ENCODE measurements around the gene MGAT4A.
A peak's percentile ranks its signal among the peaks of the same experiment; 100 is the strongest.
"Not testable (repeated sequence)": the region's sequence is repeated elsewhere in the genome, so short reads cannot be mapped to it uniquely, and the experiment has no call there.

Gene MGAT4A

DNA sequence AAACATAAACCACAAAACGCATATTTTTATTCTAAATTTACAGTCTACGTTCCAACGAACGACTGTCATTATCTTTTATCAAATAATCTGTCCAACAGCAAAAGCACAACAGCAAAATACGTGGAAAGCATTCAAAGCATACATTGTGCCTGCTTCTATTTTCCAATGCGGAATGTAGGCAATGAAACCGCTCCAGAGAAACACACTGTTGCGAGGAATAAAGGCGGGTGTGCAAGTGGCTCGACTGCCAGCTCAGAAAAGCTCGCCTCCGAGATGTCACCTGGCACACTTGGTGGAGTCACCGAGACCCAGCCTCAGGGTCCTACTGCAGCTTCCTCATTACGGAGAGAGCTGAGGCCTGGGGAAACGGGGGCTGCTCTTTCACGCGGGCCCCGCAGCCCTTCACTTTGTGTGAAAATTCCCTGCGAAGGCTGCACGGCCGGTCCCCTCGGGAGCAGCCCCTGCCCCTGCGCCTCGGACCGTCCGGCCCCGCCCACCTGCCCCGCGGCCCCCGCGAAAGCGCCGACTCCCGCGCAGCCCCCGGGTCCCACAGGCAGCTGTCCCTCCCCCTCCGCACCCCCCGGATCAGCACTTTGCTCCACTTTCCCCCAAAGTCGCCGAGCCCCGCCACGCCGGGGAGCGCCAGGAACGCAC lies 752 bp downstream of the MGAT4A start:
- peak; percentile 21 for DNase-seq (ENCODE audit: low read depth)

DNA sequence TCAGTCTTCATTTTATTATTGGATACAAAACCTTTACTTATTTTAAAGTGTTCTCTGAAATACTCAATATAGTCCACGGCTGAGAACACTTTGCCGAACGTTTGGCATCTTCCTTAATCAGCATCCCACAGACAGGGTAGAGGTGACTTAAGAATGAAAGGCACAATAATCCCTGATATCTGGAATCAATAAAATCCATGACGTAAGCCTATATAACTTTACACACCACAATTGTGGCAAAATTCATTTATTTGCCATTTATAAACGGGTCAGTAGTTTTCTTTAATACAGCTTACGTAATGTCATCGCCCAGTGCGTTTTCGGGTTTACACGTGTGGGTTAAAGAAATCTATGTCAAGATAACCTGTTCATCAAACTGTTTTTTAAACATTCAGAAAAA lies 1.3 kb downstream of the MGAT4A start:
- no peak for DNase-seq (ENCODE audit: low read depth)

DNA sequence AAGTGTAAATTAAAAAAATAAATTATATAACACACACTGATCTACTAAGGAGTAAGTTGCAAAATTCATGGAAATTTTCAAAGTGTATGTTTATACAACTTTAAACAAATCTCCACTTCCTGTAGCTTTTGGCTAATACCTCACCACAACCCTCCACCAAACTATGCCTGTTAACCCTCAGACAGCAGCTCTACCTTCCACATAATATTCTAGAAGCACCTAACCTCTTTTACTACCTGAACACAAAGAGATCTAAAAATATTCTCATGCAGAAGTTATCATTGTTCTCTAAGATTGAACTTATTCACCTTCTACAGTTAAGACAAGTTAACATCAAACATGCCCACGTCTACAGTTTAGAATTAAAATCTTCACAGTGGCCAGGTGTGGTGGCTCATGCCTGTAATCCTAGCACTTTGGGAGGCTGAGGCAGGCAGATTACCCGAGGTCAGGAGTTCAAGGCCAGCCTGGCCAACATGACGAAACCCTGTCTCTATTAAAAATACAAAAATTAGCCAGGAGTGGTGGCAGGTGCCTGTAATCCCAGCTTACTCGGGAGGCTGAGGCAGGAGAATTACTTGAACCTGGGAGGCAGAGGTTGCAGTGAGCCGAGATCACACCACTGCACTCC lies 2.7 kb downstream of the MGAT4A start:
- DNase-seq (ENCODE audit: low read depth), result not testable (repeated sequence)

DNA sequence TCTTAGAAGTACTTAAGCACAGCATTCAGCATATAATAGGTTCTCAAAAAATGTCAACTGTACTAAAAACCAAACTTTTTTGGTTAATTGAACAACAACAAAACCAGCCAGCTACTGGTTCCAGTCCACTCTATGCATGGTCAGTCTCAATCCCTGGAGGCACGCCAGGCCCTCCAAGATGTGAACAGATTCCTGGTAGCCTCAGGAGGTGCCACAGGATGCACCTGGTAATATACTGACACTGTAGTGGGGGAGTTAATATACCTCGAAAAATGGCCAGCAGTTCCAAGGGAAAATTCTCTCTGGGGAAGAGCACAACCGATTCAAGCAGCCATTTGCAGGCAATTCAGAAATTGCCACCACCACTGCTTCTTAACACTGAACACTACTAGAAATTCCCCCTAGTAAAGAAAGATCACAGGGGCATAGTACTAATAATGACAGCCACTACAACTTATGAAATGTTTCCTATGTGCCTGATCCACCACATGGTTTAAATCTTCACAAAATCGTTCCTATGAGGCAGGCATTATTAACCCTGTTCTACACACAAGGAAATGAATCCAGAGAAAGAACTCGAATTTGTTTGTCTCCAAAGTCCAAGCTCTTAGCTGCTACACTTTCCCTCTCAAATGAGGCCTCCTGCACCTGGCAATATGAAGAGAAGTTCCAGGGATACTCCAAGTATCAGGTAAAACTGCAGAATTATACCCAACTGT lies 3.4 kb downstream of the MGAT4A start:
- DNase-seq (ENCODE audit: low read depth), result no peak

DNA sequence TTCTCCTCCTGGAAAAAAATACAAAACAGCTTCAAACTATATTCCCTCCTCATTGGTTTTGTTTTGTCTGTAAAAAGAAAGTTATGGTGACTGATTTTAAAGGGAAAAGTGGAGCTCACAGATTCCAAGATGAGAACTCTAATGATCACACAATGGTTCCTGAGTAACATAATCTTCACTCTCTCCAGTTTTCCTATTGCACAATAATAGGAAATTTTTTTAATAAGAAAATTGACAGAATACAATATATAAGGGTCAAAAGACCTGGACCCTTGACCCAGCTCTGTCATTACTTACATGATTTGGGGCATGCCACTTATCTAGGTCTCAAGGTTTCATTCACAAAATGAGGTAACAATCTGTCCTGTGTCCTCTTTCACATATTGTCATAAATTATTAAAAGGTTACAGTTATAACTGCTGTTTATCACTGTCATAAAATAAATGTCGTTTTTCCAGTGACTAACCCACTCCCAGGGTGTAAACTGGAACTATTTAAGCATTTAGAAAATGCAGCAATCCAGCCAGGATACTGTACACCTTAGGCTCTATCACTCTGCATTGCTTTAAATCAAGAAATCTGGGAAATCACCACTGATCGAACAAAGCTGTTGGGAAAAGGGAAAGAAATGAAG lies 4.1 kb downstream of the MGAT4A start:
- DNase-seq (ENCODE audit: low read depth), result no peak

DNA sequence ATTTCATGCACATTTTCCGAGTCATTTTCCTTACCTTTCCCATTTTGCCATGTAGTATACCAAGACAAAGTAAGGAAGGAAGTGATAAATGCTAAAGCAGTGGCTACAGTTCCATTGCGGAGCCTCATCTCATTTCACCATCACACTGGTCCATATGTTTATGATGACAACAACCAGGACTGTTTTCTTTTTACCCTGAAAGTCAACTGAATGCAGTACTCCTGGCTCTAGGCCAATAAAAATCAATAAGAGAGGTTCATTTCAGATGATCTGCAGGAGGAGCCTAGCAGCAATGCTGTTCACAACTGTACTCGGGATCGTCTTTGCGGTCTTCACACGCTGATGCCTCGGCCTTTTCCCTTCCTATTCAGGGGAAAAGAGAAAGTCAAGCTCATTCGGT lies 4.7 kb downstream of the MGAT4A start:
- no peak for DNase-seq (ENCODE audit: low read depth)

DNA sequence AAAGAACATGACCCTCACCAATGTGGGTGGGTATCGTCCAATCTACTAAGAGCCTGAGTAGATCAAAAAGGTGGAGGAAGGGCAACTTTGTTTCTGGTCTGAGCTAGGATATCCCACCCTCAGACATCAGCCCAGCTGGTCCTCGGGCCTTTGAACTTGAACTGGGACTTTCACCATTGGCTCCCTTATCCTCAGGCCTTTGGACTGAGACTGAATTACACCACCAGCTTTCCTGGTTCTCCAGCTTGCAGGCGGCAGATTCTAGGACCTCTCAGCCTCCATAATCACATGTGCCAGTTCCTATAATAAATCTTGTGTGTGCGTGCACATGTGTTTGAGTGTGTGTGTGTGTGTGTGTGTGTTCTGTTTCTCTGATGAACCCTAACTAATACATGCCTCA lies 10.6 kb downstream of the MGAT4A start:
- no peak for DNase-seq (ENCODE audit: low read depth)

DNA sequence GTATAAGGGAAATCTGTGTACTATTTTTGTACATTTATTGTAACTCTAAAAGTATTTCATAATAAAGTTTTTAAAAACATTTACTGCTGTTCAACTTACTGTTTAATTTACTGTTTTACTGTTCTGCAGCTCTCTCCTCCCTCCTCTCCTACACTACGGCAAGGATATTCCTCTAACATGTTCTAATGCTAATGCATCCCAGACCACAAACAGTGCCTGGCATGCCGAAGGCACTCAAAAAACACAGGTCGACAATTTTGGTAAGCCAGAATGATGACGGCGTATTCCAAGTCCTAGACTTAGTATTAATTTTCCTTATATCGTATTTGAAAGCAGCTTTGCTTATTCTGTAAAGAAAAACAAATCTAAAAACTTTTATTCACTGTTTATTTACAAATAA lies 13.3 kb downstream of the MGAT4A start:
- no peak for DNase-seq (ENCODE audit: low read depth)

DNA sequence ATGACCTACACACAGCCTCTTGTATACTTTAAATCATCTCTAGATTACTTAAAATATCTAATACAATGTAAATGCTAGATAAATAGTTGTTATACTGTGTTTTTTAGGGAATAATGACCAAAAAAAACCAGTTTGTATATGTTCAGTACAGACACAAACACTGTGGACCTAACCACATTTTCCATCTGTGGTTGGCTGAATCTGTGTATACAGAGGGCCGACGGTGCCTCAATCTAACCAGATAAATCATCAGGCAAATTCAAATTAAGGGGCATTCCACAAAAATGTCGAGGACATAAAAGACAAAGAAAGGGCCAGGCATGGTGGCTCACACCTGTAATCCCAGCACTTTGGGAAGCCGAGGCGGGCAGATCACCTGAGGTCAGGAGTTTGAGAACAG lies 14.1 kb downstream of the MGAT4A start:
- no peak for DNase-seq (ENCODE audit: low read depth)

DNA sequence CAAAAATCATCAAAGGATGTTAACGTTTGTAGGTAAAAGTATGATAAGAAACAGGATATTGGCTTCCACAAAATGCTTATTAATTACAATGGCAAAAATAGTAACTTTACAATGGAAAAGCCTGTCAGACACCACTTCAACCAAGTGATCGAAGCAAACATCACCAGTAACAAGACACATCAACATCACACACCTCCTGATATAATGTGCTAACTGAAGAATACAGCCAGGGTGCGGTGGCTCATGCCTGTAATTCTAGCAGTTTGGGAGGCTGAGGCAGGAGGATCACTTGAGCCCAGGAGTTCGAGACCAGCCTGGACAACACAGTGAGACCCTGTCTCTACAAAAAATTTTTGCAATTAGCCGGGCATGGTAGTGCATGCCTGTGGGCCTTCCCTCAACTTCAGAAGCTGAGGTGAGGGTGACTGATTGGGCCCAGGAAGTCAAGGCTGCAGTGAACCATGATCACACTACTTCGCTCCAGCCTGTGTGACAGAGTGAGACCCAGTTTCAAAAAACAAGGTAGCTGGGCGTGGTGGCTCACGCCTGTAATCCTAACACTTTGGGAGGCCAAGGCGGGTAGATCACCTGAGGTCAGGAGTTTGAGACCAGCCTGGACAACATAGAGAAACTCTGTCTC lies 15.0 kb downstream of the MGAT4A start:
- no peak for DNase-seq (ENCODE audit: low read depth)

DNA sequence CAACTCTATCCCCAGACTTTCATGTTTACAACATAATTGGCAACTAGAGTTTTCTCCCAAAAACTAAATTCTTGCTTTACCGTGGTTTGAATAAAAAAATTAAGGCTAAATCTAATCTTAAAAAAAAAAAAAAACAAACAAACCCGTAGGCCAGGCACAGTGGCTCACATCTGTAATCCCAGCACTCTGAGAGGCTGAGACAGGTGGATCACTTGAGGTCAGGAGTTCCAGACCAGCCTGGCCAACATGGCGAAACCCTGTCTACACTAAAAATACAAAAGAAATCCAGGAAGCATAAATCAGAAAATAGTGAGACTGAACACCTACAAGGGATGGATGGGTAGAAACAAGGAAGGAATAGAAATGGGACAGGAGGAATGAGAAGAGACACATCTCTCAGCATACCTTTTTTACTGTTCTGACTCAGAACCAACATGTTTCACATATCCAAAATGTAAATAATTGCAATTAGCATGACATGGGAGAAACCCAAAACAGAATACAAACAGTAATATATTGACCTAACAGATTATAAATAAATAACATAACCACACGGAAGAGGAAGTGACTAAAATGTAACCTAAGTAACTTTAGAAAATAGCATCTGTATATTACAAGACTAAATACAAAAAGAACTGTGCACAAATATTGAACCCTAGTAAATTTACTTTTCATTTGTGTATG lies 17.5 kb downstream of the MGAT4A start:
- no peak for DNase-seq (ENCODE audit: low read depth)

DNA sequence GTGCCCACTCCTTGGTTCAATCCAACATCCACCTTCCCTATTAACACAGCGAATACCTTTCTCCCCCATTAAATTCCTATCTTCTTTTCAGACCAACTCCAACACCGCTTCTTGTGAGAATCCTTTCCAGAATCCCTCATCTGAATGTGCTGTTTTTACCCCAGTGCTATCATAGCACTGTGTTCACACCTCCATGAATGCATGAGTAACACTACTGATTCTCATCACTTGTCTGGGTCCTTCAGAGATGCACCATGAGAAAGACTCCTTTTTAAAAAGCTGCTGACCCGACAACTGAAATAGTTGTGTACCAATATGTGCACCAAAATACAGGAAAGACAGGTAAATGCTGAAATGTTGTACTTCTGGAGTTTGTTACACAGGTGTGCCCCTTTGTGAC lies 18.8 kb downstream of the MGAT4A start:
- DNase-seq (ENCODE audit: low read depth), result no peak

DNA sequence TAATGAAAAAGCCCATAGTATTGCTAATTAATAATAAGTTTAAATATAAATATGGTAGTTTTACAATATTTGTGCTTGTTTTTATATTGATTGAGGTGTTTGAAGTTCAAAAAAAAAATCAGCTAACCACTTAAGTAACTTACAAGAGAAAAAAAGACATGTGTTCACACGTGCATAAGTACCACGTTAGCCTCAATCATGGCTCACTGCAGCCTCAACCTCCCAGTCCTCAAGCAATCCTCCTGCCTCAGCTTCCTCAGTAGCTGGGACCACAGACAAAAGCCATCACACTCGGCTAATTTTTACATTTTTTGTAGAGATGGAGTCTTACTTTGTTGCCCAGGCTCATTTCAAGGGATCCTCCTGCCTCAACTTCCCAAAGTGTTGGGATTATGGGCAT lies 19.4 kb downstream of the MGAT4A start:
- no peak for DNase-seq (ENCODE audit: low read depth)

DNA sequence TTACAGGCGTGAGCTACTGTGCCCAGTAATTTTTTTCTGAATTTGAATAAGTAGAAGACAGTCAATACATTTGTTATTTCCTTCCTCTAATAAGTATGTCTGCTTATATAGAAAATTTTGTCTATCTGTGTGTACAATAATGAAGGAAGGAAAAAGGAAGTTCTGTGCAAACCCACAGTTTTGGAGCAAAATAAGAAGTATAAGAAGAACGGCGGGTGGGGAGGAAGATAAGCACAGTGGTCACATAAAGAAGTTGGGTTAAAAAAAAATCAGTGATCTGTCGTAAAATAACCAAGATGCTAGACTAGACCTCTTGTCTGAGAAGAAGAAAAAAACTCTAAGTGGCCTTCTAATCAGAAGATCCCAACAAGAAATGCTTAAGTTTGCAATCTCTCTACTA lies 20.2 kb downstream of the MGAT4A start:
- DNase-seq (ENCODE audit: low read depth), result no peak

DNA sequence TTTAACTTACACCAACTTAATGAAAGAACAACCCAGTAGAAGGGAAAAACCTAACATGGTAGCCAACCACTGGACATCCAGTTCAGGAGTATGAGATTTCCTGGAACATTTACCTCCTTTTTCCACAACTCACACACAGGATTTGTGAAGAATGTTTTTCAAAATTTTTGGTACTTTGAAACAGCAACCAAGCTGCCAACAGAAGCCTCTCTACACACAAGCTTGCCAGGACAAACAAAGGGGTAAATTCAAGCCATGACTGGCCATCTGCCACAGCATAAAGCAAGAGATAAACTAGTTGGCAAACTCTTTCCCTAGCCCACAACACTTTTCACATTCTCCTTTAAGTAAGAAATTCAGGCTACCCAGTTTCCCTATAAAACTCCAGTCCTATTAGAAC lies 21.4 kb downstream of the MGAT4A start:
- no peak for DNase-seq (ENCODE audit: low read depth)

DNA sequence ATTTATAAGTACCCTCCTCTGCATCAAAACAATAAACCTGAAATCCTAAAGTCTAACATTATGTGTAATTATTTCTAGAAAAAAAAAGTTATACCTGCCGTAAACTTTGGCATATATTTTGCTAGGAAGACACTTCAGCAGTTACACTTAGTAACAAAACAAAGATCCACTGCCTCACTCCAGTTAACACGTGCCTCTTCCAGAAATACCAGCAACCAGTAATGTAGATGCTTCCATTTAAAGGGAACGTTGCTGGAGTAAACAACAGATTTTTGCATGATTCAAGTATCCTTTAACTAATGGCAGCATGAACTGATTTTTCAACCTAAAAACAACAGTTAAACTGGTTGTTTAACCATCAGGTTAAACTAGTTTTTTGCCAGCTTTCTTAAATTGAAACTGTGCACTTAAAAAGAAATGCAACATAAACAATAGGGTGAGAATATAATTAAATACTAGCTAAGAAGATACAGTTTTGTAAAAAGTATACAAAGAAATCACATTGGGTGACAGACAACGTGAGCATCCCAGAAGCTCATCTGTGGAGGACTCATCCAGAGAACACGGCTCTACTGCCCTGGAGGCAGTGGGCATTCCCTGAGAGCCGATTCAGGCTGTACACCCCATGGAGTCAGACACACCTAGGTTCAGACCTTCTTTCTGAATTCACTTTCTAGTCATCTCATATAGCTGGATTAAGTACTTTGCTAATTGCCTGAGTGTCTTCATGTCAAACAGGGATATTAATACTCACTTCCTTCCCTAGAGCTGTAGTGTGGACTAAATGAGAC lies 22.3 kb downstream of the MGAT4A start:
- no peak for DNase-seq (ENCODE audit: low read depth)

DNA sequence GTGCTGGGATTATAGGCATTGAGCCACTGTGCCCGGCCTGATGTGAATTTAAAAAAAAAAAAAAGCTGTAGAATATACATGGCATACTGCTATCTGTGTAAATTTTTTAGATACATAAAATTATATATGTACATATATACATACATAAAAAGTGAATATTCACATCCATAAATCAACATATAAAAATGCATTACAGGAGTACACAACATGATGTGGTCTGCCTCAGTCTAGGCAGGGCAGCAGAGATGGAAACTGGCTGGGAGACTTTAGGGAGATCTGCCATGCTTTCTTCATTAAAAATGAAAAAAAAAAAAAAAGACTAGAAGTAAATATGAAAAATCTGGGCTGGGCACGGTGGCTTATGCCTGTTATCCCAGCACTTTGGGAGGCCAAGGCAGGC lies 24.3 kb downstream of the MGAT4A start:
- no peak for DNase-seq (ENCODE audit: low read depth)

DNA sequence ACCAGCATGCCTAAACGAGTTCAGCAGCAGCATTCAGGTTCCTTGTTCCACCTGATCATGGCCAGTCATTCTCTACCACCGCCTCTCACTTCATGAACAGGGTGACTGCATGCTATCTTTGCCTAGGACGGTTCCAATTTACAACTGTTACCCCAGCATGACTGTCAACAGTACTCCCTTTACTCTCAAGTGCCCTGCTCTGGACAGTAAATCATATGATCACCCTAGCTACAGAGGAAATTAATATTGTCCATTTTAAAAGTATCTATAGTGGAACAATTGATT lies 25.7 kb downstream of the MGAT4A start:
- DNase-seq (ENCODE audit: low read depth), result no peak

DNA sequence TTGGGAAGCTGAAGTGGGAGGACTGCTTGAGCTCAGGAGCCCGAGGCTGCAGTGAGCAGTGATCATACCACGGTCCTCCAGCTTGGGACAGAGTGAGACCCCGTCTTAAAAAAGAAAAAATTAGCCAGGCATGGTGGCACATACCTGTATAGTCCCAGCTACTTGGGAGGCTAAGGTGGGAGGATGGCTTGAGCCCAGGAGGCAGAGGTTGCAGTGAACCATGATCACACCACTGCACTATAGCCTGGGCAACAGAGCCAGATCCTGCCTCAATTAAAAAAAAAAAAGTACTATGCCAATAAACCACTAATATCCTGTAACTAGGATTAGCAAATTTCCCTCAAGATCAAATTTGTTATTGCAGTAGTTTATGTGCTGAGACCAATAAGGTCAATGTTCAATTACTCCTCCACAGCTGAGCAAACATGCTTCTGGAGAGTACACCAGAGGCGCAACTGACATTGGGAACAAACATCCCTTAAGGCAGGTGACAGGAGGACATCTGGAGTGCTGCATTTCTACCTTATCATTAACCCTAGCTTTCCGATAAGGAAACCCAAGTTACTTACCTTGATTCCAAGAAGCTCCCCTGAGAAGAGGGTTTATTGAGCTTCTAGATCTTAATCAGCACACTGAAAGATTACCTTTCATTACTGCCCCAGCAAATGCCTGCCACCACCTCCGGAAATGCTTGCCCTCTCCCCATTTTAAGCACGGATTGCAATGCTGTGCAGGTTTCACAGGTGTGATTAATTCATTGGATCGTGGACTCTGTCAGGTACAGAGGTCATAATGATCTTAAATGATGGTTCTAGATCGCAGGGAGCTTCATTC lies 26.2 kb downstream of the MGAT4A start:
- no peak for DNase-seq (ENCODE audit: low read depth)

DNA sequence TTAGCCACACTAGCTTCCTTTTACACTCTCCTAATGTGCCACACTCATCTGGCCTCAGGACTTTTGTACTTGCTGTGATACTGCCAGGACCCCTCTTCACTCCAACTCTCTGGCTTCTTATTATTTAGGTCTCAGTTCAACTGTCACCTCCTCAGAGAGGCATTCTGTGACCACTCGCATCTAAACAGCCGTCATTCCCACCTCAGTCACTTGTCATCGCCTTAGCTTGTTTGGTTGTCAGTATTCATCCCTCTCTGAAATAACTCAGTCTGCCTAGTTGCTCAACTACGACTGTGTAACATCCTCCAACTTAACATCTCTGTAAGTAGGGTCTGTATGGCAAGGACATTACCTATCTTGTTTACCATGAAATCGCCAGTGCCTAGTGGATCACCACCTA lies 27.2 kb downstream of the MGAT4A start:
- no peak for DNase-seq (ENCODE audit: low read depth)
